ENCODE results near the gene FAM219A. TPM values are rescaled to one million over a fixed set of nuclear protein-coding genes. Genes with fewer than 3 reads are reported as not detected.

The FAM219A gene
- total RNA-seq, 1 donor from 2014 or later, result 28.8 TPM

DNA sequence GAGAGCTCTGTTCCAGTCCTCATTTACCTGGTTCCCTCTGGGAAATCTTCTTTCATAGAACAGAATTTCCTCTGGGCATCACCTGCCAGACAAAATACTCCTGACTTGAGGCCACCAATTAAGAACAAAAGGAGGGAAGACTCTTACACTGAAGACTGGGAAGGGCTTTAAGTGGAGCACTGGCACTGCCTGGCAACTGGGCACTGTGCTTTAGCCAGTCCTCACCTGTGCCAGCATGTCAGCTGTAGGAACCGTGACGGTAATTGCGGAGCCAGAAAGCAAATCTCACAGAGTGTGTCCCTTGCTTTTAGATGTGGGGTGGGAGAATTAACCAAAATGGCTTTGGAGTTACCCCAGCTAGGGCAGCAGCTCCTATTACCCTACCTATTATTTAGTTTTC, 40.6 kb downstream of the FAM219A start:
- no peak for TF ChIP-seq CTCF (IDR thresholded peaks at IDR 0.05)
- Histone ChIP-seq H3K36me3 (no peaks in the 10 kb centered on the region), H3K4me1 (no peaks in the 10 kb centered on the region), H3K27me3 (no peaks in the 10 kb centered on the region), H3K9me3 (no peaks in the 10 kb centered on the region), H3K27ac (no peak overlapping the region), H3K4me3 (no peak overlapping the region)
- intact Hi-C loops (cut with DNase I), result loop anchor here (10.0 kb wide), 1 partner anchor 87 kb away; no protein-coding TSS in a partner anchor
- DNase-seq (no peak), ATAC-seq (no peak)

GRCh38 chr9:34413231-34413852, 45.0 kb downstream of the FAM219A start:
- Histone ChIP-seq H3K4me1 (no peaks in the 10 kb centered on the region), H3K9me3 (no peaks in the 10 kb centered on the region), H3K27ac (no peak overlapping the region), H3K36me3 (no peaks in the 10 kb centered on the region), H3K27me3 (no peaks in the 10 kb centered on the region), H3K4me3 (no peak overlapping the region)
- DNase-seq (no peak), ATAC-seq (peak; percentile 45)
- intact Hi-C loops (cut with DNase I), result loop anchor here (10.0 kb wide), 1 partner anchor 91 kb away; no protein-coding TSS in a partner anchor
- TF ChIP-seq CTCF (IDR thresholded peaks at IDR 0.05), result no peak

DNA sequence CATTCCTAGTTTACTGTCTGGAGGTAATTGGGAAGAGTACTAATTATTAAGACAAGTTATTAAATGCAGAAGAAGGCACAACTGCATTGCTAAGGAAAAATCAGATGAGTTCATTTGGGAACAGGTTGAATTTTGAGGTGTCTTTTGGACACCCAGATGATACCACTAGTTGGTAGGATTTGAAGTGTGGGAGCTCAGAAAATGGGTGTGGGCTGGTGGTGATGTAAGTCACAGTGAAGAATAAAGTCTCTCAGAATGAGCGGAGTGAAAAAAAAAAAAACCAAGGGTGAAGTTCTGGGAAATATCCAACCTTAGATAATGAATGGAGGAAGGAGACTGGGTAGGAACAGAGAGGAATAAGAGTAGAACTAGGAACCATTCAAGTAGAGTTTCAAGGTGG, 46.0 kb downstream of the FAM219A start:
- Histone ChIP-seq H3K4me3 (no peak overlapping the region), H3K4me1 (no peaks in the 10 kb centered on the region), H3K27ac (no peak overlapping the region), H3K27me3 (no peaks in the 10 kb centered on the region), H3K36me3 (no peaks in the 10 kb centered on the region), H3K9me3 (no peaks in the 10 kb centered on the region)
- no peak for DNase-seq
- TF ChIP-seq CTCF (IDR thresholded peaks at IDR 0.05), result no peak
- intact Hi-C loops (cut with DNase I), result loop anchor here (10.0 kb wide), 1 partner anchor 92 kb away; no protein-coding TSS in a partner anchor
- no peak for ATAC-seq

DNA sequence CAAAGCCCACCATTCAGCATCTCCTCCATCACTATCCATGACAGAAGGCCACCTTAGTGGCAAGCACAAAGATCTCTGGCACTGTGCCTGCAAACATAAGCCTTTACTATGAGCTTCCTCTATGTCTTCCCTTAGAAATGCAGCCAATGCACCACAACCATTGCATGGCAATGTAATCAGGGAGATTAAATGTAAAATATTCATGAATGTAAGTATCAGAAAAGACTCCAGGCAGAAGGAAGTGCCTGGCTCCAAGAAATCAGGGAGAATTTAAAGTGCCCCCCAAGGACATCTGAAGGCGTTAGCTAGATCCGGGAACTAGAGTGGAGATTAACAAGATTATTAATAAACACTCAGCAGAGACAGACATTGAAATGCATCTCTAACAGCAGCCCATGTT, 49.2 kb downstream of the FAM219A start:
- no peaks in the 10 kb centered on the region for H3K9me3 ChIP-seq
- ATAC-seq (no peak), DNase-seq (no peak)
- no peak for TF ChIP-seq CTCF (IDR thresholded peaks at IDR 0.05)
- intact Hi-C loops (cut with DNase I), result no loop called here
- H3K27ac ChIP-seq, result no peak overlapping the region
- H3K4me1 ChIP-seq, result no peaks in the 10 kb centered on the region
- peaks cover 9% of the 10 kb centered on the region for H3K36me3 ChIP-seq
- H3K27me3 ChIP-seq, result no peaks in the 10 kb centered on the region
- H3K4me3 ChIP-seq, result no peak overlapping the region

DNA sequence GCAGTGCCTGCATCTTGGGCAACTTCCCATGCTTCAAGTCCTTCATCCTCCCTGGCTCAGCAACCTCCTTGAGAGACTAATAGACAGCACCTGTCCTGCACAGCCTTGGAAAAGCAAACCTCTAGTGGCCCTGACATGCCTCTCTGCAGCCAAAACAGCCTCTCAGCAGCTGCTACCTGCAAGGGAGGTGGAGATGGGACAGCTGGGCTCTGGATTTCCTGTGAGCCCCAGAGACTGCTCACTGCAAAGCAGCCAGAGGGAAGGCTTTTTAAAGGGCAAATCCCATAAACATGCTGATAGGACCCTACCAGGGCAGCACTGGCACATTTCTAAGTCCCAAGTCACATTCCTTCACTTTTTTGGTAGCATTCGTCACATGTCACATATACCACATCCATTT, 50.2 kb downstream of the FAM219A start:
- Histone ChIP-seq H3K4me3 (no peak overlapping the region), H3K9me3 (no peaks in the 10 kb centered on the region), H3K27ac (no peak overlapping the region), H3K27me3 (no peaks in the 10 kb centered on the region), H3K36me3 (peaks cover 13% of the 10 kb centered on the region), H3K4me1 (no peaks in the 10 kb centered on the region)
- no peak for TF ChIP-seq CTCF (IDR thresholded peaks at IDR 0.05)
- DNase-seq (no peak), ATAC-seq (no peak)
- intact Hi-C loops (cut with DNase I), result no loop called here

GRCh38 chr9:34406219-34406618, 52.2 kb downstream of the FAM219A start:
- peaks cover 33% of the 10 kb centered on the region for H3K36me3 ChIP-seq
- no peaks in the 10 kb centered on the region for H3K4me1 ChIP-seq
- intact Hi-C loops (cut with DNase I), result no loop called here
- no peaks in the 10 kb centered on the region for H3K9me3 ChIP-seq
- DNase-seq, result no peak
- no peak overlapping the region for H3K27ac ChIP-seq
- TF ChIP-seq CTCF (IDR thresholded peaks at IDR 0.05), result no peak
- ATAC-seq, result no peak
- no peaks in the 10 kb centered on the region for H3K27me3 ChIP-seq
- no peak overlapping the region for H3K4me3 ChIP-seq
